GM10248 (cell line): Measurements from ENCODE around the gene CHURC1.
A peak's percentile ranks its signal among the peaks of the same experiment; 100 is the strongest.

Source experiments
- CTCF ChIA-PET: fragments of 300-600 bp; sonication (Branson Sonifier 250); formaldehyde crosslinking; extraction: SDS; loops from one replicate; lab custom pipeline; 2021; ENCODE audit warnings: antibody characterized with exemption; lab: Yijun Ruan, JAX
- POLR2A ChIA-PET: fragments of 350-650 bp; sonication (Branson Sonifier 250); formaldehyde crosslinking; extraction: SDS; loops from one replicate; lab custom pipeline; 2020; ENCODE audit warnings: antibody characterized with exemption; lab: Yijun Ruan, JAX
- DNase-seq: peaks from one replicate; pipeline ENCODE4 v3.0.0; 2012; ENCODE audit errors: extremely low spot score
- TF ChIP-seq, protein P1 (sequence below): IDR thresholded peaks from 2 replicates; pipeline ENCODE4 v1.5.1; 2012; ENCODE audit warnings: mild to moderate bottlenecking, low read depth; ENCODE audit errors: extremely low read depth, missing control alignments, control extremely low read depth

Gene CHURC1

DNA sequence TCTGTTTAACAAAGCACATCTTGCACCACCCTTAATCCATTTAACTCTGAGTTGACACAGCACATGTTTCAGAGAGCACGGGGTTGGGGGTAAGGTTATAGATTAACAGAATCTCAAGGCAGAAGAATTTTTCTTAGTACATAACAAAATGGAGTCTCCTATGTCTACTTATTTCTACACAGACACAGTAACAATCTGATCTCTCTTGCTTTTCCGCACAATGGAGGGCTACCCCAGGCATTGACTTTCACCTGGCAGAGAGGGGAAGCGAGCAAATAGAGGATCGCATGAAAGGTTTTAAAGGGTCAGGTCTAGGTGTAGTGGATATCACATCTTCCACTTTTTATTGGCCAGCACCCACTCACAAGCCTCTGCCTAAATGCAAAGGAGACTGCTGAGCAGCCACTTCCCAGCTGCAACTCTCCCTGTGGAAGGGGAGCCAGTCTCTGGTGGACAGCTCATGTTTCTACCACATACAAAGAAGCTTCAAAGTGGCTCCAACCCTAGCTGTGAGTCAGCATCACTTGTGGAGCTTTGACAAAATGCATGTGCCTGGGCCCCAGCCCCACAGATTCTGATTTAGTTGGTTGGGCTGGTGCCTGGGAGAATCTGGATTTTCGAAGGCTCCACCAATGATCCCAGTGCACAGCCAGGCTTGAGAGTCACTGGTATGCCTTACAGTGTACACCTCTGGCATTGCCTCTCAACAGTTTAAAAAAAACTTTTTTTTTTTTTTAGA, 65.2 kb downstream of the CHURC1 start:
- ChIA-PET POLR2A (interaction anchor here (1.0 kb wide), 1 partner anchor 12 kb away, joined by 3 read pairs; no protein-coding TSS in a partner anchor), CTCF (interaction anchor here (0.8 to 2.4 kb wide), 2 partner anchors 26 to 156 kb away, joined by 3 to 8 read pairs; no protein-coding TSS in a partner anchor)

DNA sequence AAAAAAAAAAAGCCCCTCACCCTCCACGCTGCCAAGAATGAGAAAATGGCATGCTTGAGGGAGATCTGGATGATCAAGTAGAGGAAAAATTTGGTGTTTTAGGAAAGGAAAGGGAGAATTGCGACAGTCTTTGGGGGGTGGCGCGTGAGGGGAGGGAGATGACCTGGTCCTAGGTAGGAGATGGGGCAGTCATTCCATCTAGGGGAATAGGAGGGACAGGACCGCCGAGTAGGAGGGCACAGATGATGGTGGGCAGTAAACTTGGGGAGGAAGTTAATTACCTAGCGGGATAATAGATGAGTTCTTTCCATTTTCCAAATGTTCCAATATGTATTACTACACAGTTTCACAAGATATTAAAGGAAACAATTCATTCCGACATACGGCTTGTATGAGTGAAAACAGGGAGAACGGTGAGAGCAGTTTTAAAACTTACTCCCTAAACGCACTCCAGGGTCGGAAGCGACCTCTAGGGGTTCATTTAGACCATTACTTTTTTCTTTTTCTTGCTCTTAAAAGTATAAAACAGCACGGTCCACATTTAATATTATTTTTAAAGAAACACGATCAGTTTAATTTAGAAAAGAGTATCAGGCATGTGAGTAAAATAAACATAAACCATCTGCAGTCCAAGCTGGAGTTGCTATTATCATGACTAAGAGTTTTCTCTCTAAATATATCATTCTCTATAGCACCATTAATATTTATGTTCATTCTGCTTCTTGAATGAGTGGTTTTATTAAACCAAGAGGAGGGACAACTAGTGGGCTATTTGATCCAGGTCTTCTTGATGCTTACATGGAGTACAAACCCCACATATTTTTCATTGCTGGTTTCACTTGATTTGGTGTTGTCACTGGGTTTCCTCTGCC, 69.4 kb downstream of the CHURC1 start:
- TF ChIP-seq, protein P1, sequence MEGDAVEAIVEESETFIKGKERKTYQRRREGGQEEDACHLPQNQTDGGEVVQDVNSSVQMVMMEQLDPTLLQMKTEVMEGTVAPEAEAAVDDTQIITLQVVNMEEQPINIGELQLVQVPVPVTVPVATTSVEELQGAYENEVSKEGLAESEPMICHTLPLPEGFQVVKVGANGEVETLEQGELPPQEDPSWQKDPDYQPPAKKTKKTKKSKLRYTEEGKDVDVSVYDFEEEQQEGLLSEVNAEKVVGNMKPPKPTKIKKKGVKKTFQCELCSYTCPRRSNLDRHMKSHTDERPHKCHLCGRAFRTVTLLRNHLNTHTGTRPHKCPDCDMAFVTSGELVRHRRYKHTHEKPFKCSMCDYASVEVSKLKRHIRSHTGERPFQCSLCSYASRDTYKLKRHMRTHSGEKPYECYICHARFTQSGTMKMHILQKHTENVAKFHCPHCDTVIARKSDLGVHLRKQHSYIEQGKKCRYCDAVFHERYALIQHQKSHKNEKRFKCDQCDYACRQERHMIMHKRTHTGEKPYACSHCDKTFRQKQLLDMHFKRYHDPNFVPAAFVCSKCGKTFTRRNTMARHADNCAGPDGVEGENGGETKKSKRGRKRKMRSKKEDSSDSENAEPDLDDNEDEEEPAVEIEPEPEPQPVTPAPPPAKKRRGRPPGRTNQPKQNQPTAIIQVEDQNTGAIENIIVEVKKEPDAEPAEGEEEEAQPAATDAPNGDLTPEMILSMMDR, result peak; percentile 64
- POLR2A ChIA-PET, result no interaction called here
- no peak for DNase-seq
- CTCF ChIA-PET, result interaction anchor here (0.9 to 12.0 kb wide), 9 partner anchors 9 to 164 kb away, joined by 3 to 162 read pairs (median 10); no protein-coding TSS in a partner anchor

More for the DNA sequence above, 65.2 kb downstream of the CHURC1 start:
- TF ChIP-seq, protein P1, result no peak
- no peak for DNase-seq
